AG10803 (cell line): ENCODE measurements around the gene SRR.

Experiments
- DNase-seq: peaks from one replicate; pipeline ENCODE4 v3.0.0; 2010; ENCODE audit warnings: low read depth
- H3K4me3 ChIP-seq: 2 replicates; pipeline ENCODE4 v1.5.1; 2011; ENCODE audit warnings: mild to moderate bottlenecking, low read length, control low read depth
- CTCF ChIP-seq: conservative IDR thresholded peaks from 2 replicates; pipeline ENCODE4 v1.5.1; 2011; ENCODE audit warnings: mild to moderate bottlenecking, low read length, control low read depth, inconsistent platforms

The SRR gene

GRCh38 chr17:2362416-2362815, 58.7 kb downstream of the SRR start:
- TF ChIP-seq CTCF: no peak
- H3K4me3 ChIP-seq: no peak overlapping the region
- no peak for DNase-seq

- DNase-seq: no peak
- no peak for TF ChIP-seq CTCF
- H3K4me3 ChIP-seq: no peak overlapping the region
Observed at GRCh38 chr17:2362881-2363280, 59.1 kb downstream of the SRR start.

GRCh38 chr17:2363318-2363717, 59.6 kb downstream of the SRR start:
- no peak for TF ChIP-seq CTCF

GRCh38 chr17:2363851-2364762, 60.4 kb downstream of the SRR start:
- no peak overlapping the region for H3K4me3 ChIP-seq
- no peak for TF ChIP-seq CTCF
- DNase-seq: no peak

More at GRCh38 chr17:2363318-2363717, 59.6 kb downstream of the SRR start:
- DNase-seq: no peak
- H3K4me3 ChIP-seq: no peak overlapping the region

- H3K4me3 ChIP-seq: no peak overlapping the region
- no peak for TF ChIP-seq CTCF
- no peak for DNase-seq
Observed at GRCh38 chr17:2364763-2365116, 61.0 kb downstream of the SRR start.

GRCh38 chr17:2365132-2365531, 61.4 kb downstream of the SRR start:
- no peak for TF ChIP-seq CTCF
- no peak for DNase-seq
- H3K4me3 ChIP-seq: no peak overlapping the region
